Esophagus (tissue), 2 donors: Measurements from ENCODE around the gene FIG4. TPM values are rescaled to one million over a fixed set of nuclear protein-coding genes. Genes with fewer than 3 reads are reported as not detected.
"Not testable (repeated sequence)": the region's sequence is repeated elsewhere in the genome, so short reads cannot be mapped to it uniquely, and the experiment has no call there.

Experiments used
- H3K27ac ChIP-seq, 2 donors: one replicate each; pipeline ENCODE4 v1.5.1; 2013; ENCODE audit warnings: low read depth in 2 of 2, mild to moderate bottlenecking in 2 of 2, inconsistent platforms in 1 of 2, low read length in 1 of 2, moderate library complexity in 1 of 2
- H3K27me3 ChIP-seq, 2 donors: one replicate each; pipeline ENCODE4 v1.6.1; 2013; ENCODE audit warnings: low read length in 2 of 2, control low read depth in 1 of 2, mild to moderate bottlenecking in 1 of 2; ENCODE audit not compliant: insufficient read depth in 2 of 2, control insufficient read depth in 1 of 2
- H3K36me3 ChIP-seq, 2 donors: one replicate each; pipeline ENCODE4 v1.6.1; 2013; ENCODE audit warnings: low read length in 1 of 2; ENCODE audit not compliant: control insufficient read depth in 2 of 2, insufficient read depth in 2 of 2
- H3K4me1 ChIP-seq, 2 donors: one replicate each; pipeline ENCODE4 v1.6.1; 2013; ENCODE audit warnings: low read length in 1 of 2; ENCODE audit not compliant: control insufficient read depth in 2 of 2, insufficient read depth in 2 of 2
- H3K4me3 ChIP-seq, 2 donors: one replicate each; pipeline ENCODE4 v1.5.1; 2013; ENCODE audit warnings: low read length in 2 of 2, mild to moderate bottlenecking in 2 of 2, low read depth in 1 of 2, moderate library complexity in 1 of 2
- H3K9me3 ChIP-seq, 2 donors: one replicate each; pipeline ENCODE4 v1.6.1; 2013; ENCODE audit warnings: mild to moderate bottlenecking in 2 of 2, low read depth in 1 of 2, low read length in 1 of 2, moderate library complexity in 1 of 2; ENCODE audit not compliant: control insufficient read depth in 2 of 2, insufficient read depth in 1 of 2
- WGBS, 2 donors: extraction: QIAGEN DNeasy Blood & Tissue Kit; methylation state at CpG; one replicate each; pipeline ENCODE4 v1.1.7; 2013; 5-methylcytosine and 5-hydroxymethylcytosine counted together
- polyA plus RNA-seq, 2 donors: library from polyadenylated mRNA; stranded (reverse); fragments of 200-250 nt; gene quantifications; one replicate each; pipeline ENCODE4 v1.2.3, GENCODE V29; 2013
- donor health status: healthy with polysubstance abuse.
- donor health status: Bipolar disorder and iron deficiency.

FIG4 gene
- polyA plus RNA-seq, 2 donors, result 5.2 to 6.6 TPM

DNA sequence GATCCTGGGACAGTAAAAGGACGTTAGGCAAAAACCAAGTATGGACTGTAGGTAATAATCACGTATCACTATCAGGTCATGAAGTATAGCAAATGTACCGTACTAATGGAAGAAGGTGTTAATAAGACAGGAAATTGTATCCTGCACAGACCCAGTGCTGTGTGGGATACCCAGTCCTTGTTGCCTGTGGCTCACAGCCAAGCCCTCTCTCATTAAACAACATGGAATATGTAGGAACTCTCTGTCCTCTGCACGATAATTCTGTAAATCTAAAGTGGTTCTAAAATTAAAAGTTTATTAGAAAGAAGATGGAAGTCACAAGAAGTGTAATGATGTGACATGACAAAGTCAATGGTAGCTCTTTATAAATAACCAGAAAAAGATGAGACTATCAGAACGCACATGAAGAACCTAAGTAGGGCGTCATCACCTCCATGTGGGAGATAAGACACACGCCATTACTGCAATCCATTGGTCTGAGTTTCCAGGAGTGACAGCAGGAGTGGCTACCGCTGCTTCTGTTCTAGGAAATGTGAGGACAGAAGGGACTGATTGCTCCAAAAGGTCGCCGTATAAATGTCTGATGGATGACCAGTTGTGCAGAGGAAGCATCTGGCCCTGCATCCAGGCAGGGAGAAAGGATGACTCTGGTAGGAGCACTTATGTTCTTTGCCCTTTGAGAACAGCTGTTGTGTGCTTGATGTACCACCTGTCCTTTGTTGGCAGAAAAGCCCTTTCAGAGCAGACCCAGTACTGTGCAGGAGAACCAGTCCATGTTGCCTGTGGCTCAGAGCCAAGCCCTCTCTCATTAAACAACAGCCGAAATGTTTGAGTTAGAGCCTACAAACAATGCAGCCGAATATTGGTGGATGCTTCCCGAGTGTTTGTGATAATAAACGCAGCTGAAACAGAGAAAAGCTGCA lies 125.6 kb downstream of the FIG4 start:
- 82% methylated on average over 14 of the region's 14 CpGs for WGBS, 2 donors
- no peaks in the 10 kb centered on the region for H3K27me3 ChIP-seq
- H3K4me1 ChIP-seq, result no peaks in the 10 kb centered on the region
- H3K36me3 ChIP-seq, result peaks cover 0 to 2% of the 10 kb centered on the region in 2 donors
- H3K27ac ChIP-seq, result no peak overlapping the region
- H3K9me3 ChIP-seq, result no peaks in the 10 kb centered on the region
- no peak overlapping the region for H3K4me3 ChIP-seq

DNA sequence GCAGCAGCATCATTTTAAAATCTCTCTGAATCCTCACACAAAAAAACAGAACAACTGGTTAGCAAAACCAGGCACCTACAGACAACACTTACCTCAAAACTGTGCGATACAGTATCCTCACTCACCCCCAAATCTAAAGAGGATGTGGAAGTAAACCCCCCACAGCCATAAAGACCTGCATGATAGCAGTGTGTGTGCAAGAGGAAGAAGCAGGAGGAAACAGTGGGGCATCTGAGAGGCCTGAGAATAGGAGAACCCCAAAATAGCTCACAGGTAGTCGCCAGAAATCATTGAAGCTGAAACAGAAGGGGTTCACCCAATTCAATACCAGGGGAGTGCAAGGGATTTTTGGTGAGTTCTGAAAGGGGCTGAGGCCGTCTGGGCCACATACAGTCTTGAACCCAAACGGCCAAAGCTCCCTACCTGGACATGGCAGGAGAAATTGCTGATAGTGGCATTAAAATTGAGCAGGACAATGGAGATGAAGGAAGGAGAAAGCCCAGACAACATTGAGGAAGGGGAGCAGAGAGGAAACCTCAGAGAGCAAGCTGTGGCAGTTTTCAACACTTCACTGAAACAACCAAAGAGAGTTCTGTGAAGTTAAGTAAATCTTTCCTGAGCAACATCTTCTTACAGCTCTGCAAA lies 129.7 kb downstream of the FIG4 start:
- 82 to 86% methylated on average over 4 of the region's 4 CpGs for WGBS, 2 donors
- peaks cover 0 to 6% of the 10 kb centered on the region in 2 donors for H3K36me3 ChIP-seq
- no peak overlapping the region for H3K4me3 ChIP-seq
- H3K4me1 ChIP-seq, result no peaks in the 10 kb centered on the region
- no peaks in the 10 kb centered on the region for H3K9me3 ChIP-seq
- no peak overlapping the region for H3K27ac ChIP-seq
- no peaks in the 10 kb centered on the region for H3K27me3 ChIP-seq

DNA sequence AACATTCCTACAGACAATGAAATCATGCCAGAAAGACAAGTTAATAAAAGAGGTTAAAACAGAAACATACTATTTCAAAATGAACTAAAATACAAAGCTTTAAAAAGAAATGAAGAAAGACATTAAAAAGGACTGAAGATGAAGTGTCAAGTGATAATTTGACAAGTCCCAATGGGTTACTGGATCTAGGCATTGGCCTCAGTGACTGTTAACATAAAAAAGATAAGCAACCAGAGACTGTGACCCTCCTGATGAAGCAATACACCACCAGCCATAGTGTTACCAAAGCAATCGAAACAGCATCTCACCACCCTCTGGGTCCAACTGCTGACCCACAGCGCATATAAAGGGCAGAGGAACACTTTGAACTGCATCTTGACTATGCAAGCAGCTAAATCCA lies 130.3 kb downstream of the FIG4 start:
- peaks cover 0 to 6% of the 10 kb centered on the region in 2 donors for H3K36me3 ChIP-seq
- H3K4me1 ChIP-seq, result no peaks in the 10 kb centered on the region
- H3K27me3 ChIP-seq, result no peaks in the 10 kb centered on the region
- no peak overlapping the region for H3K4me3 ChIP-seq
- H3K27ac ChIP-seq, result no peak overlapping the region
- 81 to 87% methylated on average over 2 of the region's 2 CpGs for WGBS, 2 donors
- no peaks in the 10 kb centered on the region for H3K9me3 ChIP-seq

DNA sequence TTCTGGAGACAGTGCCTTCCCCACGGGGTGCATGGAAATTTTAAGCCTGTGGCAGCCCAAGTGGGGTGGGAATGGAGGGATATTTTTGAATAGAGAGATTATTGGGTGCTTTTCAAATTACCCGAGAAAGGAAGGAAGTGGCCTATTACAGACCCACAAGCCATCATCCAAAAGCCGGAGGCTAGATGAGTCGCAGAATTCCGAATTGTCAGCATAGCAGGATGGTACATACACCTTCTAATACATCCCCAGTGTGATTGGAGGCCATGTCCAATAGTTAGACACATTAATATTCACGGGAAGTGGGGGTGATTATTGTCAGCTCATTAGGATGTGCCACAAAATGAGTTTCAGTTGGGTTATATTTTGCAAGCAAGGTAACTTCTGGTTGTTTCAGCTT lies 133.0 kb downstream of the FIG4 start:
- whole genome bisulfite sequencing, 2 donors, result 81 to 84% methylated on average over 6 of the region's 6 CpGs
- Histone ChIP-seq H3K4me3 (no peak overlapping the region), H3K27me3 (no peaks in the 10 kb centered on the region), H3K36me3 (peaks cover 0 to 4% of the 10 kb centered on the region in 2 donors), H3K9me3 (no peaks in the 10 kb centered on the region), H3K27ac (no peak overlapping the region), H3K4me1 (no peaks in the 10 kb centered on the region)

GRCh38 chr6:109826551-109826950 lies 135.5 kb downstream of the FIG4 start:
- Histone ChIP-seq H3K9me3 (no peaks in the 10 kb centered on the region), H3K36me3 (peaks cover 0 to 4% of the 10 kb centered on the region in 2 donors), H3K27me3 (no peaks in the 10 kb centered on the region), H3K27ac (no peak overlapping the region), H3K4me1 (no peaks in the 10 kb centered on the region), H3K4me3 (no peak overlapping the region)
- WGBS, 2 donors, result 94% methylated on average over 2 of the region's 2 CpGs

DNA sequence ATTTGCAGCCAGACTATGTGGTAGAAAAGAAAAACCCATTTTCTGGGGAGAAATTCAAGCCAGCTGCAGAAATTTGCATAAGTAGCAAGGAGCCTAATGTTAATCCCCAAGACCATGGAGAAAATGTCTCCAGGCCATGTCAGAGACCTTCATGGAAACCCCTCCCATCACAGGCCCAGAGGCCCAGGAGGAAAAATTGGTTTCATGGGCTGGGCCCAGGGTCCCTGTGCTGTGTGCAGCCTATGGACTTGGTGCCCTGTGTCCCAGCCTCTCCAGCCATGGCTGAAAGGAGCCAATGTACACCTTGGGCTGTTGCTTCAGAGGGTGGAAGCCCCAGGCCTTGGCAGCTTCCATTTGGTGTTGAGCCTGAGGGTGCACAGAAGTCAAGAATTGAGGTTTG lies 140.3 kb downstream of the FIG4 start:
- not testable (repeated sequence) for H3K4me1 ChIP-seq, H3K9me3 ChIP-seq, H3K4me3 ChIP-seq, H3K27ac ChIP-seq, H3K36me3 ChIP-seq, H3K27me3 ChIP-seq

DNA sequence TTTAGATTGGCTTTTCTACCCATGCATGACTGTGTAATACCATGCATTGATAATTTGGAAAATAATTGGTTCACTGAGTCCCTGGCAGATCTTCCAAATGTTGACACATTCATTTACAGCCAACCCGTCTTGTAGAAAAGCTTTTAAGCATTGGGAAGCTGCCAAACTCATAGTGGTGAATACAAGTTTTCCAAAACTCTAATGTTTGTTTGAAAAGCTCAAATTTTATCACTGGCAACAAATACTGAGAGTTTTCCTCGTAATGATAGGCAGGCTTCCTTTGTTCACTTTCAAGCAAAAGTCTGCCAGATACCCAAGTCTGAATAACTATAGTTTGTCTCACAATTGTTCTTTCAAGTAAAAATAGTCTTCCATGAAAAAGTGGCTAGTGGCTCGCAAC lies 143.0 kb downstream of the FIG4 start:
- H3K36me3 ChIP-seq, result no peaks in the 10 kb centered on the region
- no peak overlapping the region for H3K4me3 ChIP-seq
- no peak overlapping the region for H3K27ac ChIP-seq
- no peaks in the 10 kb centered on the region for H3K9me3 ChIP-seq
- 27 to 32% methylated on average over 3 of the region's 3 CpGs for WGBS, 2 donors
- H3K4me1 ChIP-seq, result no peaks in the 10 kb centered on the region
- no peaks in the 10 kb centered on the region for H3K27me3 ChIP-seq

GRCh38 chr6:109834595-109835437 lies 143.7 kb downstream of the FIG4 start:
- no peaks in the 10 kb centered on the region for H3K4me1 ChIP-seq
- 69 to 70% methylated on average over 7 of the region's 7 CpGs for WGBS, 2 donors
- H3K4me3 ChIP-seq, result no peak overlapping the region
- H3K27me3 ChIP-seq, result no peaks in the 10 kb centered on the region
- H3K27ac ChIP-seq, result no peak overlapping the region
- H3K9me3 ChIP-seq, result no peaks in the 10 kb centered on the region
- no peaks in the 10 kb centered on the region for H3K36me3 ChIP-seq

GRCh38 chr6:109840034-109840433 lies 148.9 kb downstream of the FIG4 start:
- no peaks in the 10 kb centered on the region for H3K4me1 ChIP-seq
- no peaks in the 10 kb centered on the region for H3K9me3 ChIP-seq
- H3K27me3 ChIP-seq, result no peaks in the 10 kb centered on the region
- H3K36me3 ChIP-seq, result no peaks in the 10 kb centered on the region
- H3K27ac ChIP-seq, result no peak overlapping the region
- no peak overlapping the region for H3K4me3 ChIP-seq
